GM12878 (cell line): Measurements from ENCODE around the gene MUSK. TPM values are rescaled to one million over a fixed set of nuclear protein-coding genes. Genes with fewer than 3 reads are reported as not detected.
A peak's percentile ranks its signal among the peaks of the same experiment; 100 is the strongest.

Experiments
- ATAC-seq: fragments of 200-7000 bp; cut with Tn5 transposase; 3 replicates; pipeline ENCODE4 v1.9.1; 2020; ENCODE audit warnings: mild to moderate bottlenecking, moderate library complexity
- BruUV-seq: library from RNA; stranded (reverse); fragments of 400-500 nt; replicated peaks from 2 replicates; lab custom pipeline; 2021; lab: Mats Ljungman, UMichigan
- CTCF ChIA-PET: fragments of 300-600 bp; sonication (Branson Sonifier 250); formaldehyde crosslinking; extraction: SDS; loops from one replicate; lab custom pipeline; 2021; ENCODE audit warnings: inconsistent platforms; lab: Yijun Ruan, JAX
- POLR2A ChIA-PET: fragments of 350-600 bp; formaldehyde crosslinking; extraction: SDS; loops from one replicate; lab custom pipeline; 2021; ENCODE audit warnings: inconsistent platforms; lab: Charles Lee
- RAD21 ChIA-PET: fragments of 300-600 bp; sonication (Branson Sonifier 250); formaldehyde crosslinking; loops from one replicate; lab custom pipeline; 2023; ENCODE audit warnings: antibody characterized with exemption; ENCODE audit not compliant: unreplicated experiment; lab: Charles Lee
- SMC1A ChIA-PET: fragments of 300-600 bp; sonication (Branson Sonifier 250); formaldehyde crosslinking; loops from one replicate; lab custom pipeline; 2023; ENCODE audit not compliant: unreplicated experiment, uncharacterized antibody; lab: Charles Lee
- DNase-seq: peaks from one replicate; pipeline ENCODE4 v3.0.0-alpha.2; 2011; ENCODE audit warnings: low read depth, low spot score
- FAIRE-seq: peaks from 3 replicates; lab custom pipeline; 2011; peaks lifted over from hg19 to GRCh38; lab: Jason Lieb, UNC
- H2AFZ ChIP-seq: 2 replicates; pipeline ENCODE4 v1.6.0; 2011; ENCODE audit warnings: low read depth, low read length, control low read depth; ENCODE audit not compliant: control insufficient read depth
- H3K27ac ChIP-seq: 2 replicates; pipeline ENCODE4 v1.5.1; 2011; ENCODE audit warnings: control low read depth; ENCODE audit not compliant: control insufficient read depth, insufficient read depth
- H3K27me3 ChIP-seq, 2 experiments: replicated peaks in 1 of 2; 2 replicates each; pipeline versions ENCODE4 v1.6.0 to v1.6.1; 2011; ENCODE audit warnings: low read length in 1 of 2; ENCODE audit not compliant: control insufficient read depth in 2 of 2, insufficient read depth in 2 of 2
- H3K36me3 ChIP-seq, 2 experiments: 2 replicates each; pipeline ENCODE4 v1.5.1; 2011; ENCODE audit warnings: low read length in 1 of 2; ENCODE audit not compliant: control insufficient read depth in 2 of 2, insufficient read depth in 2 of 2
- H3K4me1 ChIP-seq: 2 replicates; pipeline ENCODE4 v1.6.1; 2011; ENCODE audit warnings: mild to moderate bottlenecking, low read length, moderate library complexity, mixed read lengths; ENCODE audit not compliant: control insufficient read depth, insufficient read depth
- H3K4me2 ChIP-seq: 2 replicates; pipeline ENCODE4 v1.6.0; 2011; ENCODE audit warnings: control low read depth; ENCODE audit not compliant: control insufficient read depth, insufficient read depth
- H3K4me3 ChIP-seq: fragments of 200-600 bp; sonication (generic); 2 replicates; pipeline ENCODE4 v1.5.1; 2016
- H3K79me2 ChIP-seq: 2 replicates; pipeline ENCODE4 v1.6.0; 2011; ENCODE audit warnings: low read length; ENCODE audit not compliant: control insufficient read depth, insufficient read depth
- H3K9ac ChIP-seq: 2 replicates; pipeline ENCODE4 v1.8.0; 2011; ENCODE audit warnings: low read length, control low read depth, mixed read lengths; ENCODE audit not compliant: control insufficient read depth, insufficient read depth
- H3K9me3 ChIP-seq: replicated peaks from 3 replicates; pipeline ENCODE4 v1.5.1; 2011; ENCODE audit warnings: mild to moderate bottlenecking, low read length; ENCODE audit not compliant: control insufficient read depth, insufficient read depth
- H4K20me1 ChIP-seq: 2 replicates; pipeline ENCODE4 v1.6.0; 2011; ENCODE audit not compliant: control insufficient read depth, insufficient read depth
- CBX5 ChIP-seq: sonication (generic); IDR thresholded peaks from 2 replicates; pipeline ENCODE4 v1.6.1; 2016; ENCODE audit warnings: low read depth, moderate library complexity, mild to moderate bottlenecking, inconsistent platforms
- PKNOX1 ChIP-seq: fragments of 450-650 bp; IDR thresholded peaks from 2 replicates; pipeline ENCODE4 v1.6.1; 2016; ENCODE audit warnings: mild to moderate bottlenecking
- WGBS: methylation state at CpG from one replicate; pipeline ENCODE4 v1.1.6; 2016; ENCODE audit warnings: low lambda C conversion rate; ENCODE audit not compliant: insufficient replicate concordance, insufficient coverage; ENCODE audit errors: missing lambda C conversion rate; 5-methylcytosine and 5-hydroxymethylcytosine counted together
- in situ Hi-C: fragments of 300-500 bp; cut with MboI; formaldehyde crosslinking; loops from 9 replicates; pipeline ENCODE4 v1.14.3; 2018; ENCODE audit warnings: mixed read lengths
- intact Hi-C: fragments of 100-400 bp; cut with micrococcal nuclease; formaldehyde crosslinking; loops from one replicate; pipeline ENCODE4 v1.14.2; 2022; ENCODE audit not compliant: unreplicated experiment
- polyA plus RNA-seq, 11 experiments: library from polyadenylated mRNA; depleted of rRNA in 4 of 11; unstranded in 6 of 11; stranded (reverse) in 5 of 11; fragments of >200 nt; fragmentation: Nextera tagmentation in 4 of 11; fragmentation: Illumina TruSeq in 1 of 11; extraction: Ambion mirVana in 4 of 11; extraction: Trizol in 1 of 11; gene quantifications; 1 replicate in 1 of 11; 2 replicates in 10 of 11; pipeline versions ENCODE4 v1.2.1 to v1.2.3, GENCODE V29; 2011 to 2016; ENCODE audit warnings: inconsistent platforms in 2 of 11, missing spikeins in 2 of 11, low read depth in 1 of 11
- total RNA-seq, 4 experiments: library from RNA; depleted of rRNA in 3 of 4; stranded (reverse); fragments of >200 nt in 3 of 4; fragmentation: Illumina TruSeq in 1 of 4; extraction: Trizol in 1 of 4; gene quantifications; 2 replicates each; pipeline versions ENCODE4 v1.2.1 to v1.2.3, GENCODE V29; 2013 to 2021
- TF ChIP-seq, protein P1 (sequence below): fragments of 450-650 bp; IDR thresholded peaks from 2 replicates; pipeline ENCODE4 v1.6.1; 2016; ENCODE audit warnings: mild to moderate bottlenecking, moderate library complexity, borderline replicate concordance
- TF ChIP-seq, protein P2 (sequence below): IDR thresholded peaks from 2 replicates; pipeline ENCODE4 v1.6.1; 2011; ENCODE audit warnings: borderline replicate concordance, low read depth, mild to moderate bottlenecking, moderate library complexity, low read length; ENCODE audit not compliant: insufficient read depth, poor library complexity, severe bottlenecking

MUSK gene
- total and polyA plus RNA-seq, 10 of the 15 experiments (the other 5 are each of a cell fraction or from before 2014, with no cell fraction given), result 0.04 to 0.19 (median 0.10) TPM; not detected in 5

GRCh38 chr9:110837401-110838005 lies 168.9 kb downstream of the MUSK start (continued):
- TF ChIP-seq, protein P1, sequence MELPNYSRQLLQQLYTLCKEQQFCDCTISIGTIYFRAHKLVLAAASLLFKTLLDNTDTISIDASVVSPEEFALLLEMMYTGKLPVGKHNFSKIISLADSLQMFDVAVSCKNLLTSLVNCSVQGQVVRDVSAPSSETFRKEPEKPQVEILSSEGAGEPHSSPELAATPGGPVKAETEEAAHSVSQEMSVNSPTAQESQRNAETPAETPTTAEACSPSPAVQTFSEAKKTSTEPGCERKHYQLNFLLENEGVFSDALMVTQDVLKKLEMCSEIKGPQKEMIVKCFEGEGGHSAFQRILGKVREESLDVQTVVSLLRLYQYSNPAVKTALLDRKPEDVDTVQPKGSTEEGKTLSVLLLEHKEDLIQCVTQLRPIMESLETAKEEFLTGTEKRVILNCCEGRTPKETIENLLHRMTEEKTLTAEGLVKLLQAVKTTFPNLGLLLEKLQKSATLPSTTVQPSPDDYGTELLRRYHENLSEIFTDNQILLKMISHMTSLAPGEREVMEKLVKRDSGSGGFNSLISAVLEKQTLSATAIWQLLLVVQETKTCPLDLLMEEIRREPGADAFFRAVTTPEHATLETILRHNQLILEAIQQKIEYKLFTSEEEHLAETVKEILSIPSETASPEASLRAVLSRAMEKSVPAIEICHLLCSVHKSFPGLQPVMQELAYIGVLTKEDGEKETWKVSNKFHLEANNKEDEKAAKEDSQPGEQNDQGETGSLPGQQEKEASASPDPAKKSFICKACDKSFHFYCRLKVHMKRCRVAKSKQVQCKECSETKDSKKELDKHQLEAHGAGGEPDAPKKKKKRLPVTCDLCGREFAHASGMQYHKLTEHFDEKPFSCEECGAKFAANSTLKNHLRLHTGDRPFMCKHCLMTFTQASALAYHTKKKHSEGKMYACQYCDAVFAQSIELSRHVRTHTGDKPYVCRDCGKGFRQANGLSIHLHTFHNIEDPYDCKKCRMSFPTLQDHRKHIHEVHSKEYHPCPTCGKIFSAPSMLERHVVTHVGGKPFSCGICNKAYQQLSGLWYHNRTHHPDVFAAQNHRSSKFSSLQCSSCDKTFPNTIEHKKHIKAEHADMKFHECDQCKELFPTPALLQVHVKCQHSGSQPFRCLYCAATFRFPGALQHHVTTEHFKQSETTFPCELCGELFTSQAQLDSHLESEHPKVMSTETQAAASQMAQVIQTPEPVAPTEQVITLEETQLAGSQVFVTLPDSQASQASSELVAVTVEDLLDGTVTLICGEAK, result peak; percentile 92

DNA sequence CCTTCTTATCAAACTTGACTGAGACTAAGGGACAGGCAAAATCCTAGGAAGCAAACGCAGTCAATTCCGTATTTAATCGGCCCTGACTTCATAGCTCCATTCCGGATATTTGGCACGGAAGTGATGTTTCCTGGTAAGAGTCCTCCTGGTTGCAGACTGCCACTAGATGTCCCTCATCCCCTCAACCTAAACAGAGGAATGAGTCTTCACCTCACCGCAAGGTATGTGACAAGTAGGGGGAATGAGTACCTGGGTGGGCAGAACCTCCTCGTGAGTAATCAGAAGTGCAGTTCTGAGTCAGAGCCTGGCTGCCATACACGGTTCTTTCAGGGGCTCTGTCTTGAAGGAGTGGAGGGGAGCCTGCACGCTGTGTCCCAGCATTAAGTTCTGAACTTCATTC lies 173.6 kb downstream of the MUSK start:
- in situ Hi-C loops (no loop called here), intact Hi-C loops (no loop called here)
- no TSS peak for BruUV-seq
- no peak overlapping the region for H3K27ac ChIP-seq
- ChIA-PET SMC1A (interaction anchor here (0.5 to 1.4 kb wide), 4 partner anchors 25 to 187 kb away, joined by 3 read pairs; no protein-coding TSS in a partner anchor), RAD21 (interaction anchor here (1.1 kb wide), 1 partner anchor 456 kb away, joined by 3 read pairs; no protein-coding TSS in a partner anchor), POLR2A (no interaction called here), CTCF (interaction anchor here (1.0 to 1.5 kb wide), 4 partner anchors 11 to 98 kb away, joined by 3 to 4 read pairs (median 4); no protein-coding TSS in a partner anchor)
- 74% methylated on average over 9 of the region's 9 CpGs for WGBS
- H4K20me1 ChIP-seq, result no peaks in the 10 kb centered on the region
- no peak for ATAC-seq
- H3K27me3 ChIP-seq, result no peaks in the 10 kb centered on the region
- H3K4me1 ChIP-seq, result no peaks in the 10 kb centered on the region
- DNase-seq, result no peak
- H3K9me3 ChIP-seq, result no peaks in the 10 kb centered on the region
- FAIRE-seq, result no peak
- no peaks in the 10 kb centered on the region for H3K79me2 ChIP-seq
- H2AFZ ChIP-seq, result no peak overlapping the region
- H3K4me2 ChIP-seq, result no peak overlapping the region
- H3K4me3 ChIP-seq, result no peak overlapping the region
- H3K9ac ChIP-seq, result no peak overlapping the region
- H3K36me3 ChIP-seq, result no peaks in the 10 kb centered on the region
- TF ChIP-seq PKNOX1, result no peak
- TF ChIP-seq CBX5, result no peak
- TF ChIP-seq, protein P2, sequence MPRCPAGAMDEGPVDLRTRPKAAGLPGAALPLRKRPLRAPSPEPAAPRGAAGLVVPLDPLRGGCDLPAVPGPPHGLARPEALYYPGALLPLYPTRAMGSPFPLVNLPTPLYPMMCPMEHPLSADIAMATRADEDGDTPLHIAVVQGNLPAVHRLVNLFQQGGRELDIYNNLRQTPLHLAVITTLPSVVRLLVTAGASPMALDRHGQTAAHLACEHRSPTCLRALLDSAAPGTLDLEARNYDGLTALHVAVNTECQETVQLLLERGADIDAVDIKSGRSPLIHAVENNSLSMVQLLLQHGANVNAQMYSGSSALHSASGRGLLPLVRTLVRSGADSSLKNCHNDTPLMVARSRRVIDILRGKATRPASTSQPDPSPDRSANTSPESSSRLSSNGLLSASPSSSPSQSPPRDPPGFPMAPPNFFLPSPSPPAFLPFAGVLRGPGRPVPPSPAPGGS, result no peak
